ENCODE measurements around the gene FLYWCH2. TPM values are rescaled to one million over a fixed set of nuclear protein-coding genes. Genes with fewer than 3 reads are reported as not detected.

The FLYWCH2 gene
- total and polyA plus RNA-seq, 2 of the 13 experiments (the other 11 are each of a cell fraction or from before 2014, with no cell fraction given) = 16.9 to 19.8 TPM

GRCh38 chr16:2904100-2904921, 21.3 kb downstream of the FLYWCH2 start:
- no TSS peak for BruUV-seq (replicated peaks)
- H3K27me3 ChIP-seq (ENCODE audit: control insufficient read depth in 1 of 2, insufficient read depth in 2 of 2, low read length in 2 of 2) = no peaks in the 10 kb centered on the region; a peak in 1 of 5 replicates
- peak; percentile 56 for FAIRE-seq
- peak overlapping the region; percentile 83 for H3K27ac ChIP-seq (ENCODE audit: extremely low read length, insufficient read depth, low read length)
- no peaks in the 10 kb centered on the region for H3K36me3 ChIP-seq (replicated peaks in 1 of 2; ENCODE audit: control insufficient read depth in 1 of 2, insufficient read depth in 2 of 2, low read length in 2 of 2)
- peaks cover 2% of the 10 kb centered on the region for H3K79me2 ChIP-seq (ENCODE audit: insufficient read depth, low read length)
- ATAC-seq = peak; percentile 73
- H3K4me1 ChIP-seq (ENCODE audit: insufficient read depth, low read length) = peaks cover 29% of the 10 kb centered on the region
- ChIA-PET CTCF (ENCODE audit: low intra/inter-chr PET ratio, low total read pairs) (interaction anchor here (0.6 to 2.1 kb wide), 2 partner anchors 11 to 30 kb away, joined by 3 to 7 read pairs; no protein-coding TSS in a partner anchor), POLR2A (interaction anchor here (2.0 to 3.5 kb wide), 2 partner anchors 21 kb away, joined by 19 to 96 read pairs; partner anchors contain the start of gene FLYWCH2)
- peak overlapping the region; percentile 82 to 96 (median 95) for H3K4me3 ChIP-seq (replicated peaks in 1 of 3; ENCODE audit: insufficient read depth in 1 of 3, low read depth in 2 of 3, low read length in 3 of 3)
- peak overlapping the region; percentile 97 for H2AFZ ChIP-seq (ENCODE audit: low read length)
- in situ Hi-C loops (cut with HindIII; ENCODE audit: extremely low pct_ligation_motif_present, low pct_unique_long_range_greater_than_20kb) (no loop called here), intact Hi-C loops (cut with micrococcal nuclease; ENCODE audit: unreplicated experiment) (loop anchor here (2.0 kb wide), 2 partner anchors 22 to 30 kb away; partner anchors contain the start of gene FLYWCH2)
- WGBS (ENCODE audit: low lambda C conversion rate) = under 1% methylated on average over 25 of the region's 62 CpGs
- H3K9ac ChIP-seq (ENCODE audit: insufficient read depth, low read depth, low read length) = peak overlapping the region; percentile 91
- peak overlapping the region; percentile 98 for H3K4me2 ChIP-seq (ENCODE audit: low read depth, low read length)
- H3K9me3 ChIP-seq (ENCODE audit: low read length) = no peaks in the 10 kb centered on the region
- H4K20me1 ChIP-seq (ENCODE audit: insufficient read depth, low read length) = no peaks in the 10 kb centered on the region; the same call in 1 of the 2 replicates
- peak; percentile 73 for DNase-seq (ENCODE audit: low spot score)
- TF ChIP-seq ZNF740 (CRISPR knock-in tag; IDR thresholded peaks at IDR 0.05) (no peak), FUBP1 (CRISPR knock-in tag; IDR thresholded peaks at IDR 0.05; ENCODE audit: borderline replicate concordance) (no peak), ARNTL (CRISPR knock-in tag; IDR thresholded peaks at IDR 0.05) (0 out of 2 replicates have a peak, but pooled peaks have one; percentile 35), ZNF614 (CRISPR knock-in tag; IDR thresholded peaks at IDR 0.05; ENCODE audit: borderline replicate concordance) (peak; percentile 48; the same call in 1 of the 2 replicates), TBX2 (CRISPR knock-in tag; IDR thresholded peaks at IDR 0.05; ENCODE audit: borderline replicate concordance) (peak; percentile 38; the same call in 1 of the 2 replicates), ZNF460 (CRISPR knock-in tag; IDR thresholded peaks at IDR 0.05; ENCODE audit: borderline replicate concordance) (no peak), MBNL3 (CRISPR knock-in tag; conservative IDR thresholded peaks at IDR 0.05) (no peak), PLRG1 (conservative IDR thresholded peaks at IDR 0.05) (no peak), TBP (CRISPR knock-in tag; IDR thresholded peaks at IDR 0.05) (no peak), SAP130 (CRISPR knock-in tag; IDR thresholded peaks at IDR 0.05; ENCODE audit: low read depth) (peak; percentile 90), RAD21 (CRISPR knock-in tag; IDR thresholded peaks at IDR 0.05) (peak; percentile 73; the same call in 1 of the 2 replicates), ATF3 (CRISPR knock-in tag; IDR thresholded peaks at IDR 0.05) (no peak), SMAD3 (CRISPR knock-in tag; IDR thresholded peaks at IDR 0.05) (peak; percentile 74; the same call in 1 of the 2 replicates)
- TF ChIP-seq, protein P1, sequence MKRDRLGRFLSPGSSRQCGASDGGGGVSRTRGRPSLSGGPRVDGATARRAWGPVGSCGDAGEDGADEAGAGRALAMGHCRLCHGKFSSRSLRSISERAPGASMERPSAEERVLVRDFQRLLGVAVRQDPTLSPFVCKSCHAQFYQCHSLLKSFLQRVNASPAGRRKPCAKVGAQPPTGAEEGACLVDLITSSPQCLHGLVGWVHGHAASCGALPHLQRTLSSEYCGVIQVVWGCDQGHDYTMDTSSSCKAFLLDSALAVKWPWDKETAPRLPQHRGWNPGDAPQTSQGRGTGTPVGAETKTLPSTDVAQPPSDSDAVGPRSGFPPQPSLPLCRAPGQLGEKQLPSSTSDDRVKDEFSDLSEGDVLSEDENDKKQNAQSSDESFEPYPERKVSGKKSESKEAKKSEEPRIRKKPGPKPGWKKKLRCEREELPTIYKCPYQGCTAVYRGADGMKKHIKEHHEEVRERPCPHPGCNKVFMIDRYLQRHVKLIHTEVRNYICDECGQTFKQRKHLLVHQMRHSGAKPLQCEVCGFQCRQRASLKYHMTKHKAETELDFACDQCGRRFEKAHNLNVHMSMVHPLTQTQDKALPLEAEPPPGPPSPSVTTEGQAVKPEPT (CRISPR knock-in tag; IDR thresholded peaks at IDR 0.05; ENCODE audit: low read depth) = 0 out of 2 replicates have a peak, but pooled peaks have one; percentile 41
- TF ChIP-seq, protein P2, sequence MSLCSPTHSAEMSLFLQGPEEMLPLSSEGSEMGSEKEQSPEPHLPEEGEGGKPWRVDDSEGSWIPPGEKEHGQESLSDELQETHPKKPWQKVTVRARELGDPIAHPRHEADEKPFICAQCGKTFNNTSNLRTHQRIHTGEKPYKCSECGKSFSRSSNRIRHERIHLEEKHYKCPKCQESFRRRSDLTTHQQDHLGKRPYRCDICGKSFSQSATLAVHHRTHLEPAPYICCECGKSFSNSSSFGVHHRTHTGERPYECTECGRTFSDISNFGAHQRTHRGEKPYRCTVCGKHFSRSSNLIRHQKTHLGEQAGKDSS (CRISPR knock-in tag; IDR thresholded peaks at IDR 0.05; ENCODE audit: borderline replicate concordance, low read depth) = peak; percentile 62

Data from HepG2 (cell line).